Lower lobe of right lung (tissue), 2 donors: ENCODE results near the gene TIMM17A. TPM values are rescaled to one million over a fixed set of nuclear protein-coding genes. Genes with fewer than 3 reads are reported as not detected.
A peak's percentile ranks its signal among the peaks of the same experiment; 100 is the strongest.

Source experiments
- ATAC-seq, 2 donors: fragments of 200-7000 bp; cut with Tn5 transposase; one replicate each; pipeline ENCODE4 v1.9.1; 2020 to 2022; ENCODE audit warnings: mild to moderate bottlenecking in 2 of 2, moderate library complexity in 2 of 2
- DNase-seq: peaks from one replicate; pipeline ENCODE4 v3.0.0-alpha.2; 2020
- H3K27ac ChIP-seq: fragments of 200-600 bp; one replicate; pipeline ENCODE4 v1.8.0; 2022
- H3K27me3 ChIP-seq: fragments of 200-600 bp; one replicate; pipeline ENCODE4 v1.8.0; 2022; ENCODE audit warnings: low read depth
- H3K36me3 ChIP-seq: fragments of 200-600 bp; one replicate; pipeline ENCODE4 v1.8.0; 2022; ENCODE audit warnings: mild to moderate bottlenecking
- H3K4me1 ChIP-seq: fragments of 200-600 bp; one replicate; pipeline ENCODE4 v1.8.0; 2022
- H3K4me3 ChIP-seq: fragments of 200-600 bp; one replicate; pipeline ENCODE4 v1.8.0; 2022; ENCODE audit warnings: mild to moderate bottlenecking
- H3K9me3 ChIP-seq: fragments of 200-600 bp; one replicate; pipeline ENCODE4 v1.8.0; 2022
- CTCF ChIP-seq: fragments of 200-600 bp; IDR thresholded peaks from one replicate; pipeline ENCODE4 v1.8.0; 2022; ENCODE audit warnings: antibody characterized with exemption, mild to moderate bottlenecking
- intact Hi-C: fragments of 100-400 bp; cut with DNase I; formaldehyde crosslinking; loops from one replicate; pipeline ENCODE4 v1.11.0; 2022
- total RNA-seq: library from RNA; stranded (reverse); fragmentation: NEBNext Ultra II Directional; extraction: Animal tissue kit (Norgen Biotek cat#: 25700); gene quantifications from one replicate; pipeline ENCODE4 v1.2.1, GENCODE V29; 2021
- donor health status: DM: no; HTN: yes; CAD: no; lungs with severe emphysema.

The TIMM17A gene
- total RNA-seq, 1 donor from 2014 or later = 28.5 TPM

DNA sequence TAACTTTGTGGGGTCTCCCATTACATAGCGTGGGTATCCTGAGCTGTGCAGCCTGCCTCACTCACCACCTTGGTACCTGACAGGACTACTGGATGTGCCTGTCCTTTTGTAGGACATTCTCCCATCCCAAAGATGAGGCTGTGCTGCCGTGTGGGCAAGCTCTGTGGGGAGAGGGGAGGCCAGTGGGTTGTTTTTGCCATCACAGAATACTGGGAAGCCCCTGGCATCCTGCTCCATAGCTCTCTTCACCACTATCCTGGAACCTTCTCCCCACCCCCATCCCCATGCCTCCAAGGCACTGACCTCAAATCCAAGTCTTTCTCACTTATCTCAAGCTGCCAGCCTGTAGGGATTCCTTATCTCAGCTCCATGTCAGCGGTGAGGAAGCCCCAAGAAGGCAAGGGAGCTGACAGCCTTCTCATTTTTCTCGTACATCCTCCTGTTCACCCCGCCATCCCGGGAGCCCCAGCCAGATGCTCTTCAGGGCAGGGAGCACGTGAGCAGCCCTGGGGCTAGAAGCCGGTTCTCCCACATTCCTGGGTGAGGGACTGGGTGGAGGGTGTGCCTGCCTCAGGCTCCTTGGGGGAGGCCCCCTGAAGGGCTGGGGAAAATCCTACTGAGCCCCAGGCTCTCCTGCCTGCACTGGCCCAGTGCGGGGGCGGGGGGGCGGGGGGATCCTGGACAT lies 52.6 kb downstream of the TIMM17A start:
- H3K4me3 ChIP-seq = peak overlapping the region; percentile 20
- H3K27ac ChIP-seq = peak overlapping the region; percentile 80
- ATAC-seq = peak; percentile 78 to 80
- H3K36me3 ChIP-seq = peaks cover 44% of the 10 kb centered on the region
- peak; percentile 90 for DNase-seq
- intact Hi-C loops = loop anchor here (10.0 kb wide), 1 partner anchor 107 kb away; no protein-coding TSS in a partner anchor
- H3K9me3 ChIP-seq = no peaks in the 10 kb centered on the region
- no peak for TF ChIP-seq CTCF
- H3K27me3 ChIP-seq = no peaks in the 10 kb centered on the region
- peaks cover 11% of the 10 kb centered on the region for H3K4me1 ChIP-seq

- peak; percentile 88 for TF ChIP-seq CTCF
- H3K27ac ChIP-seq = peak overlapping the region; percentile 80
- intact Hi-C loops = loop anchor here (10.0 kb wide), 1 partner anchor 105 kb away; no protein-coding TSS in a partner anchor
- no peak overlapping the region for H3K4me3 ChIP-seq
- ATAC-seq (peak; percentile 70), DNase-seq (peak; percentile 56)
- peaks cover 42% of the 10 kb centered on the region for H3K36me3 ChIP-seq
- no peaks in the 10 kb centered on the region for H3K9me3 ChIP-seq
- no peaks in the 10 kb centered on the region for H3K27me3 ChIP-seq
- H3K4me1 ChIP-seq = peaks cover 11% of the 10 kb centered on the region
Measured at GRCh38 chr1:202009326-202010179, 54.2 kb downstream of the TIMM17A start.

GRCh38 chr1:202010180-202011015 lies 55.1 kb downstream of the TIMM17A start, which contains the start of gene ELF3:
TSS of gene ELF3 (plus strand) at chr1:202010587. CDS start at chr1:202011137, 550 bp downstream.
- ATAC-seq (peak; percentile 85 to 88), DNase-seq (peak; percentile 86)
- H3K36me3 ChIP-seq = peaks cover 33% of the 10 kb centered on the region
- no peak for TF ChIP-seq CTCF
- H3K9me3 ChIP-seq = no peaks in the 10 kb centered on the region
- H3K4me1 ChIP-seq = peaks cover 11% of the 10 kb centered on the region
- intact Hi-C loops = no loop called here
- H3K4me3 ChIP-seq = peak within 1 kb of the TSS; percentile 57
- H3K27me3 ChIP-seq = no peaks in the 10 kb centered on the region
- peak within 1 kb of the TSS; percentile 83 for H3K27ac ChIP-seq

- no peak for TF ChIP-seq CTCF
- intact Hi-C loops = no loop called here
- H3K4me3 ChIP-seq = peak overlapping the region; percentile 57
- no peaks in the 10 kb centered on the region for H3K27me3 ChIP-seq
- H3K27ac ChIP-seq = peak overlapping the region; percentile 83
- H3K4me1 ChIP-seq = peaks cover 11% of the 10 kb centered on the region
- H3K9me3 ChIP-seq = no peaks in the 10 kb centered on the region
- peaks cover 32% of the 10 kb centered on the region for H3K36me3 ChIP-seq
- DNase-seq (no peak), ATAC-seq (no peak)
Measured at GRCh38 chr1:202011994-202012393, 56.7 kb downstream of the TIMM17A start.
